HG02798 (cell line): ENCODE results near the gene CAVIN4.

ENCODE experiments used
- ATAC-seq: cut with Tn5 transposase; IDR thresholded peaks from one replicate; pipeline ENCODE4 v1.9.1; 2021; ENCODE audit warnings: mild to moderate bottlenecking; ENCODE audit not compliant: unreplicated experiment, poor library complexity

CAVIN4 gene

GRCh38 chr9:100577776-100578448, at the start of gene CAVIN4:
TSS of gene CAVIN4 (plus strand) at chr9:100578079. CDS start at chr9:100578144, 65 bp downstream.
- no peak for ATAC-seq

- ATAC-seq = no peak
Observed at GRCh38 chr9:100534401-100534800, 43.5 kb upstream of the CAVIN4 start.

DNA sequence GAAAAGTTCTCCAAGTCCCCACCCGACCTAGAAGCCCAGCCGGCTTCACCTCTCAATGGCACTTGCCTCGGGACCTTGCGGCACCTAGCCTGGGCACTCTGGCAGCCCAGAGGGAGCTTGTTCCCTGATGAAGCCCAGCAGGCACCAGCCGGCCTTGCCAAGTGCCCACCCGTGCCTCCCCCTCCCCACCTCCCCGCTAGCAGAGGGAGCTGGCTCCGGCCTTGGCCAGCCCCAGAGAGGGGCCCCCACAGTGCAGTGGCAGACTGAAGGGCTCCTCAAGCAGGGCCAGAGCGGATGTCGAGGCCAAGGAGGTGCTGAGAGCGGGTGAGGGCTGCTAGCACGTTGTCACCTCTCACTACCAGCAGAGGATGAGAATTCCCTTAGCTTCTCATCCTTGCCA, 37.6 kb upstream of the CAVIN4 start:
- no peak for ATAC-seq

DNA sequence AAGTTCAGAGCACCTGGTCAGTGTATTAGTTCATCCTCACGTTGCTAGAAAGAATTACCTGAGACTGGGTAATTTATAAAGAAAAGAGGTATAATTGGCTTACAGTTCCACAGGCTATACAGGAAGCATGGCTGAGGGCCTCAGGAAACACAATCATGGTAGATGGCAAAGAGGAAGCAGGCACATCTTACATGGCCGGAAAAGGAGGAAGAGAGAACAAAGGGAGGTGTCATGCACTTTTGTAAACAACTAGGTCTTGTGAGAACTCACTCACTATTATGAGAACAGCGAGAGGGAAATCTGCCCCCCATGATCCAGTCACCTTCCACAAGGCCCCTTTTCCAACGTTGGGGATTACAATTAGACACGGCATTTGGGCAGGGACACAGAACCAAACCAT, 28.8 kb upstream of the CAVIN4 start:
- ATAC-seq = no peak

GRCh38 chr9:100554935-100555401, 22.9 kb upstream of the CAVIN4 start:
- peak; percentile 54 for ATAC-seq

DNA sequence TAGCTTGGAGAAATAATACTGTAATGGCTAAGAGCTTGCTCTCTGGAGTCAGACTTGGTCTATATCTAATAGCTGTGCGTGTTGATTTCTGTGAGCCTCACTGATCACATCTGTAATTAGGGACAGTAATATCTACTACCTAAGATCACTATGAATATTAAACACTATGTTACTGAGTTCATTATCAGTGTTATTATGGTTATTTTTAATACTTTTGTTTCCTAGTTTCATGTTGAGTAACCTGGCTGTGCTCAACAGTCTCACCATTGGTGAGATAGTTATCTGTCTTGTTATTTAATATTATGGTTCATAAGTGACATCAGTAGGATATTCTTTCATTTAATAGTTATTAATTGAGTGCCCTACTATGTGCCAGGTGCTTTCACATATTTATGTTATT, 22.4 kb upstream of the CAVIN4 start:
- ATAC-seq = peak; percentile 72

- no peak for ATAC-seq
Observed at GRCh38 chr9:100557053-100557452, 20.8 kb upstream of the CAVIN4 start.

- ATAC-seq = no peak
Observed at GRCh38 chr9:100561256-100561655, 16.6 kb upstream of the CAVIN4 start.

GRCh38 chr9:100567856-100568255, 10.0 kb upstream of the CAVIN4 start:
- ATAC-seq = no peak

DNA sequence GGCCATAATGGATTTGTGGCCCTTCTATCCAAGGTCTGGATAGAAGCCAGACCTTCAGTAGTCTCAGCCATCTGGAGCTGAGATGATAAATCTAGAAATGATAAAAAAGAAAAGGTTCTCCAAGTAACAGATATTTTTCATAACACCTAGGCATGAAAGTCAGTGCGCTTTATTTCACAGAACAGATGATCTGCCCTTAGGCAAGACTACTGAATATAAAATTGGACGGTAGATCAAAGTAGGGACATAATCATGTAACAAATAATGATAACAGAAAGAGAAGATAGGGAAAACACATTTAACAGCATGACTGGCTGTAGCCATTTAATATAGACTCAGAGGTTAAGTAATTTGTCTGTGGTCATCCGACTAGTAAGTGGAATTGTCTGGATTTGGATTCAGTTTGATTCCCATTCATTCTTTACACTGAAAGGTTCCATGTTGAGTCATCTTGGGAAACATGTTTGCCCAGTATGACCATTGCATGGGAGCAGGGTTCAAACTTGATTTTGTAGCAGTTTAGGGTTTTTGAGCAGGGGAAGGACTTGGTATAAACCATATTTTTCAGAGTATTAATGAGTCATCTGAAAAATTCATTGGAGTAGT, 4.1 kb upstream of the CAVIN4 start:
- ATAC-seq = no peak

DNA sequence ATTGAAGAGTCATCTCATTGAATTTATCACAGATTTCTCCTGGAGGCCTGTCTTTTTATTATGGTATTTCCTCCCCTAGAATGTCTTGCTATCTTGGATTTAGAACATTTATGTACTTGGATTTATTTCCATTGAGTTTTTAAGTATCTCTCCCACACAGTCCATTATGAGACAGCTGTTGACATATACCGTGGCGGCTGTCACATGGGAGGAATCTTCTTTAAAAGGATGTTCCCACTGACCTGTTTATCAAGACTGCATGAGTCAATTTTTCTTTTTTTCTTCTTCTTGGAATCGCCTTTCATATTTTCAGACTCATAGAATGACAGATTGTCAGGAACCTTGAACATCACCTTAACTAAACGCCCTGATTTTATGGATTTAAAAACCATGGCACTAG, 2.9 kb upstream of the CAVIN4 start:
- ATAC-seq = no peak

DNA sequence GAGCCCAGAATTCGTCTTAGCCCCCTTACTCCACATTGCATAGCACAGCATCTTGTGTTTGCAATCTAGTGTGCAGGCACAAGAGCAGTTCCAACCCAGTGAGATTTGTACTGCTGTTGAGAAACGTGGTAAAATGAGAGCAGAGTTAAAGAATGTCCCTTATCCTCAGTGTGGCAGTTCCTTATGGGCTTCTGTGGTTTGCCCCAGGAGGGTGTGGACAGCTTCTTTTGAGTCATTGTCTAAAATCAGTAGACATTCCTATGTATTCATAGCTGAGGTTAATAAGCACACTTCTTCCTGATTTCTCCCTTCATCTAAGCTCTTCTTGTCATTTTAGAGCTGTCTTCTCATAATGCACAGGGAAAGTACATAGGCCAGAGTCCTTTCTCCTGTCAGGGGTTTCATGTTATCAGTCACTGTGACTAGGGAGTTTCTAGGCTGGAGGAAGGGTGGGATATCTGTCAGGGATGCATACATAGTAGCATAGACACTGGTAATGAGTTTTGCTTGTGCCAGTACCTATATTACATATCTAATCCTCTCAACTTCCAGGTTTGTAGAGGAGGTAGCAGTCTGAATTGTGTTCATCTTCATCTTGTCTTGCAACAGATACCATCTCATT, 2.0 kb upstream of the CAVIN4 start:
- no peak for ATAC-seq

DNA sequence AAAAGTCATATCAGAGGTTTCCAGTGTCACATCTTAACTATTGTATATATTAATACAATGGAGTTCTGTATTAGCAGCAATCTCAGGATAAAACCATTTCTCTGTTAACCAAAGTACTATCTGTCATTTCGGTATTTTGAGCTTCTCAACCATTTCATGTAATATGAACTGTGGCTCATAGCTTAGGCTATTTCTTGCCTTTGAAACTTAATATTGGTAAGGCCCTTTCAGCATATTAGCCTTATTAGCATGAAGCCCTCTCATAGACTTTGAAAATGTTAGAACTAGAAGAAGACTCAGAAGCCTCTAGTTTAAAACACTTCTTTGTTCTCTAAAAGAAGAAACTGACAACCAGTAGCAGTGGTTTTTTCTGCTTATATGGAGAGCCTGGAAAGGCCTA, 731 bp downstream of the CAVIN4 start:
- no peak for ATAC-seq

- no peak for ATAC-seq
Observed at GRCh38 chr9:100579665-100580064, 1.8 kb downstream of the CAVIN4 start.

DNA sequence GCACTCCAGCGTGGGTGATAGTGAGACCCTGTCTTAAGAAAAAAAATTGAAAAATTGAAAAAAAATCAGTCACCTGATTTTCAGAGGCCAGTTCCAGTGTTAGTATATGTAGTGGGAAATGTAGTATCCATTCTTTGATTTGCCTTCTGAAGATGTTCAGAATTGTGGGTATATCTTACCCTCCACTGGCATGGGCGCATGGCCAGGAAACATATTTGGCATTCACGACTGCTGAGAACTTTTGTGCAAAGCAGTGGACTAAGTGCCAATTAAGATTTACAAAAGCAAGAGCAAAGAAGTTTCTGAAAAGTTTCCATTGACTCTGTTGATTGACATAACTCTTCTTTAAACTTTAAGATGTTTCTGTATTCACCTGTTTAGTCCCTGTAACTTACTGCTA, 2.4 kb downstream of the CAVIN4 start:
- no peak for ATAC-seq

DNA sequence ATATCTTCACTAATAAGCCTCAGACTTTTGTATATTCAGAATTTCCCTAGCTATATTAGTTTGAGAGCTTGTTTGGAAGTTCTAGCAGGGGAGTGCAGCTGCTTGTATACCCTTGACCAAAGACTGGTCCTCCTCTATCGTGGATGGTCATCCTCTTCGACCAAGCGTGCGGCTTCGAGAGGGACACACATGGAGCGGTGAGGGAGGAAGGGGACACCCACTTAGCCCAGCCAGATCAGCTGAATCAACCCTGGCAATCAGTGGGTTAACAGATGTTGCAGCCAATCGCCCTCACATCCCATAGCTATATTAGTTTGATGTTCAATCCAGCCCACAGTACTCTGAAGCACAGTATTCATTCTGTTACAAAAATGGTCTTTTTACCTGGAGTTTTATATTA, 3.2 kb downstream of the CAVIN4 start:
- no peak for ATAC-seq

- ATAC-seq = no peak
Observed at GRCh38 chr9:100581661-100582060, 3.8 kb downstream of the CAVIN4 start.

- ATAC-seq = no peak
Observed at GRCh38 chr9:100583014-100583802, 5.3 kb downstream of the CAVIN4 start.

DNA sequence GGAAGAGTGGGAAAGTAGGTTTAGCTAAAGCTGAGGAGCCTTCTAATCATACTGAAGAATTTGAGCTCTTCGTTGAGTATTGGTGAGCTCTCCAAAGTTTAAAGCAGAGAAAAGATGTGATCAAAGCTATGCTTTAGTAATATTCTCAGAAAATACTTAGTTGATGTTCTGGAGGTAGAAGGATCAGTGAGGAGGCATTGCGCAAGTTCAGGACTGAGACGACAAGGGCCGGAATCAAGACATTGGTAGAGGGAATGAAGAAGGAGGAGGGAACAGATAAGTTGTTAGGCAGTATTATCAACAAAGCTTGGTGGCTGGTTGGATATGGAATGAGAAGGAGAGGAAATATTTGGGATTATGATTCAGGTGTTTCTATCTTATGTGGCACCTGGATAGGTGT, 7.1 kb downstream of the CAVIN4 start:
- ATAC-seq = no peak

DNA sequence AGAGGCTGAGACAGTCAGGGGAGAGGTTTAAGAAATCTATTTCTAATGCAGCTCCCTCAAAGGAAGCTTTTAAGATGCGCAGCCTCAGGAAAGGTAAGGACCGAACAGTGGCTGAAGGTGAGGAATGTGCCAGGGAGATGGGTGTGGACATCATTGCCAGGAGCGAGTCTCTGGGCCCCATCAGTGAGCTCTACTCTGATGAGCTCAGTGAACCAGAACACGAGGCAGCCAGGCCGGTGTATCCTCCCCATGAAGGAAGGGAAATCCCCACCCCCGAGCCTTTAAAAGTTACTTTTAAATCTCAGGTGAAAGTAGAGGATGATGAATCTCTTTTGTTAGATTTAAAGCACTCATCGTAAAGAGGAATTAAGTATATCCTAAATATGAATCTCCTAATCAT, 8.2 kb downstream of the CAVIN4 start:
- ATAC-seq = no peak

DNA sequence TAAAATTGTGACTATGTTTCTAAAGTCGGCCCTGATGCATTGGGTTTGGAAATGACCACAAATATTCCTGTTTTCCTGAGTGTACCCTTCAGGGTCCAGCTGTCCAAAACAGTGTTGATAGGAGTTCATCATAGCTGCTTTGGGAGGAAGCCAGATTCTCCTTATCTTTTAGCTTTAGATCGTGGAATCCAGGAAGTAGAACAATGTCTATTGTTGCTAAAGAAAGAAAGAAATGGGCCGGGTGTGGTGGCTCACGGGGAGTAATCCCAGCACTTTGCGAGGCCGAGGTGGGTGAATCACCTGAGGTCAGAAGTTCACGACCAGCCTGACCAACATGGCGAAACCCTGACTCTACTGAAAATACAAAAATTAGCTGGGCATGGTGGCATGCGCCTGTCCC, 9.5 kb downstream of the CAVIN4 start:
- ATAC-seq = no peak
